K562 treated with DMSO at 1 percent for 24 hours (cell line): ENCODE results near the gene RAPGEF1. TPM values are rescaled to one million over a fixed set of nuclear protein-coding genes. Genes with fewer than 3 reads are reported as not detected.

Source experiments
- total RNA-seq: library from RNA; unstranded; fragments of 300-600 nt; gene quantifications from 2 replicates; pipeline ENCODE4 v1.2.3, GENCODE V29; 2022; ENCODE audit warnings: low read depth; ENCODE audit not compliant: insufficient read depth

Gene RAPGEF1, protein sequence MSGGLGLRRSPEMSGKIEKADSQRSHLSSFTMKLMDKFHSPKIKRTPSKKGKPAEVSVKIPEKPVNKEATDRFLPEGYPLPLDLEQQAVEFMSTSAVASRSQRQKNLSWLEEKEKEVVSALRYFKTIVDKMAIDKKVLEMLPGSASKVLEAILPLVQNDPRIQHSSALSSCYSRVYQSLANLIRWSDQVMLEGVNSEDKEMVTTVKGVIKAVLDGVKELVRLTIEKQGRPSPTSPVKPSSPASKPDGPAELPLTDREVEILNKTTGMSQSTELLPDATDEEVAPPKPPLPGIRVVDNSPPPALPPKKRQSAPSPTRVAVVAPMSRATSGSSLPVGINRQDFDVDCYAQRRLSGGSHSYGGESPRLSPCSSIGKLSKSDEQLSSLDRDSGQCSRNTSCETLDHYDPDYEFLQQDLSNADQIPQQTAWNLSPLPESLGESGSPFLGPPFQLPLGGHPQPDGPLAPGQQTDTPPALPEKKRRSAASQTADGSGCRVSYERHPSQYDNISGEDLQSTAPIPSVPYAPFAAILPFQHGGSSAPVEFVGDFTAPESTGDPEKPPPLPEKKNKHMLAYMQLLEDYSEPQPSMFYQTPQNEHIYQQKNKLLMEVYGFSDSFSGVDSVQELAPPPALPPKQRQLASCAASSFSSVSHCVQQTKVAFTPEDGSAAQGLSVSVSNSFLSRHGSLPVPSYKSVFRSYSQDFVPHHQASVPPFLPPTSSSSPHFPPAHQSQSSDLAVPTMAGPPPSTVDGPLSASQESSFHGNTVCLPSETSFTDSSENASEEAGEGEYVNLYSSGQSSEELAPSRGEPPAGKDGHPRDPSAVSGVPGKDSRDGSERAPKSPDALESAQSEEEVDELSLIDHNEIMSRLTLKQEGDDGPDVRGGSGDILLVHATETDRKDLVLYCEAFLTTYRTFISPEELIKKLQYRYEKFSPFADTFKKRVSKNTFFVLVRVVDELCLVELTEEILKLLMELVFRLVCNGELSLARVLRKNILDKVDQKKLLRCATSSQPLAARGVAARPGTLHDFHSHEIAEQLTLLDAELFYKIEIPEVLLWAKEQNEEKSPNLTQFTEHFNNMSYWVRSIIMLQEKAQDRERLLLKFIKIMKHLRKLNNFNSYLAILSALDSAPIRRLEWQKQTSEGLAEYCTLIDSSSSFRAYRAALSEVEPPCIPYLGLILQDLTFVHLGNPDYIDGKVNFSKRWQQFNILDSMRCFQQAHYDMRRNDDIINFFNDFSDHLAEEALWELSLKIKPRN (N-terminal part only)
- total RNA-seq, result 43.7 and 46.0 TPM in 2 replicates

DNA sequence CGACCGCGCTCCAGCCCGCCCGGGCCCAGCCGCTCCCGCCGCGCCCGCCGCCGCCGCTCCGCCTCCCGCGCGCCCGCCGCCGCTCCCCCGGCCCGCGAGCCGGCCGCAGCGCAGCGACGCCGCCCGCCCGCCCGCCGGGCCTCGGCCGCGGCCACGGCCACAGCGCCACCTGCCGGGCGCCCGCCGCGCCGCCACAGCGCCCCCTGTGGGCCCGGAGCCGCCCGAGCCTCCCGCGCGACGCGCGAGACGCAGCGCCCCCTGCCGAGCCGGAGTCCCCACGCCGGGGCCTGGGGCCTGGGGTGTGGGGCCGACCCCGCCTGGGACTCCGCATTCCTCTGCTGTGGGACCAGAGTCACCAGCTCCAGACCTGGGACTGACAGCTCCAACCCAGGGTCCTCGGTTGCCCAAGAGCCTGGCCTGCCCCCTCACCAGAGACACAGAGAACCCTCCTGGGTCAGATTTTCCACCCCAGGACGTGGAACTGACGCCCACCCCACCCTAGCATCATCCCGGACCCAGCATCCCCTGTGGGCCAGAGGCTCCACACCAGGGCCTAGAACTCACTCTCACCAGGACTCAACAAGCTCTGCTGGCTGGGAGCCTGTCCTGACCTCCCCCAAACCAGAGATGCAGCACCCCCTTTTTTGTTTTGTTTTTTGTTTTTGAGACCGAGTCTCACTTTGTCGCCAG is at the start of gene RAPGEF1:
Gene RAPGEF1 (minus strand): TSS at position 118 of the 690 bp plus-strand sequence. CDS start 246 bp downstream, outside the sequence.

DNA sequence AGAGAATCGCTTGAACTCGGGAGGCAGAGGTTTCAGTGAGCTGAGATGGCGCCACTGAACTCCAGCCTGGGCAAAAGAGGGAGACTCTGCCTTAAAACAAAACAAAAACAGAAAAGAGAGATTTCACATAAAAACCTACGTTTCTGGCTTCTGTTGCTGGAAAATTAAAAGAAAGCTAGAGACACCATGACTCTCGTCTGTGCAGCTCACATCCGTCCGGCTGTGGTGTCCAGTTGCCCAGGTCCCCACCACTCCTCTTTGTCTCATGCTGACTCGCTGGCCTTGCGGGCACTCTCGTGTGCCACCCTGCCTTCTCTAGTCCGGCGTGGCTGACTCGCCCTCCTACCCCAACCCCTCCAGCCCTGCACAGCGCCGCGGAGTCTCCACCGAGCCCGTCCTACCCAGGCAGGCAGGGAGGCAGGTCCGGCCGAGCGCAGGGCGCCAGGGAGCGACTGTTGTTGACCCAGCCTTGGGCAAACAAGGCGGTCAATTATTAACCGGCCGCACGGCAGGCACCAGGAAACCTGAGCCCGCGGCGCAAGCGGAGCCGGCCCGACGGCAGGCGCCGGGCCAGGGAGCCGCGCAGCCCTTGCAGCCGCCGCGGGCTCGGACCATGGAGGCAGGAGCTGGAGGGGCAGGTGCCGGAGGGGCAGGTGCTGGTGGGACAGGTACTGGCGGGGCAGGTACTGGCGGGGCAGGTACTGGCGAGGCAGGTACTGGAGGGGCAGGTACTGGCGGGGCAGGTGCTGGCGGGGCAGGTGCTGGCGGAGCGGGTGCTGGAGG is 194.7 kb downstream of the RAPGEF1 start, which contains the start of gene PRRT1B:
Gene PRRT1B (plus strand): TSS at position 521 of the 783 bp plus-strand sequence. CDS start 93 bp downstream, at position 614.

DNA sequence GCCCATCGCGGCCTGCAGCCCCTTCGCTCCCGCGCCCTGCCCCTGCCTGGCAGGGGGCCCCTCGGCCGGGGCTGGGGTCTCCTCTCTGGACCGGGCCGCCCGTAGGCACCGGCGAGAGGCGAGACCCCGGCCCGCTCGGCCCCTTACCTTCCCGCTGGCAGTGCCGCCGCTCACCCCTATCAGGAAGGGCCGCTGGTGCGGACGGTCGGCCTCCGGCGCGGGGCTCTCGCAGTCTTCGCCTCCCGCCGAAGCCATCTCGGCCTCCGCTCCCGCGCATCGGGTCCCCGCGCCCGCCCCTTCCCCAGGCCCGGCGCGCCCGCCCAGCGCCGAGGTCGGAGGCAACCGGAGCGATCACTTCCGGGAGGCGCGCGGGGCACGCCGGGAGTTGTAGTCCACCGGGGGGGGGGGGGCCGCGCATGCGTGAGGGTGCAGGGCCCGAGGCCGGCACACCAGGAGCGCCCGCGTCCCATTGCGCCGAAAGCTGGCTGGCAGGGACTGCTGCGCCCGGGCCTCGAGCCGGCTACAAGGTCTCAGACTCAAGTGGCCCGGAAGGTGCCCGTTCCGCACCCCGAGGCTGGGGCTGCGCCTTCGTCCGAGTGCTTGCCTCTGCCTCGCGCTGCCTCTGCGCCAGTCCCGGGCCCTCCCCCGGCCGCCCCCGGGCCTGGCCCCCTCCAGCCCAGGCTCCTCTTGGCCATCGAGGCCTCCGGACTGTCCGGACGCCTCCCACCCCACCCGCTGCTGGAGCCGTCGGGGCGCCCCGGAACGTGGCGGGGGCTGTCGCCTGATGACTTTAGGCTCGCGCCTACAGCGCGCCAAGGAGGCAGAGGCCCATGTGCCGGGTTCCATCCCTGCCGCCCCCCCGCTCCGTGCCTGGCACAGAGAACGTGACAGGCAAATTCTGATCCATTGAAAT is 208.7 kb downstream of the RAPGEF1 start, which contains the start of gene UCK1:
Gene UCK1 (minus strand): TSS at position 344 of the 913 bp plus-strand sequence. CDS start 89 bp downstream, at position 255.

Other genes starting within 250 kb of the RAPGEF1 start
- 35.1 and 36.9 TPM in 2 replicates for gene POMT1, start 237.2 kb downstream of the RAPGEF1 start, total RNA-seq
- 44.3 and 47.0 TPM in 2 replicates for gene UCK1, start 208.8 kb downstream of the RAPGEF1 start, total RNA-seq
- gene PRRT1B, start 194.6 kb downstream of the RAPGEF1 start, total RNA-seq, result not detected in 2 replicates